Gastroesophageal sphincter (tissue), 3 donors: ENCODE data around the gene ADARB1.

Source experiments
- CTCF ChIP-seq, 4 experiments: fragments of 200-600 bp in 2 of 4; fragments of 450-650 bp in 2 of 4; sonication (generic) in 1 of 4; IDR thresholded peaks; one replicate each; pipeline ENCODE4 v1.5.1; 2017 to 2019; ENCODE audit warnings: antibody characterized with exemption in 4 of 4, mild to moderate bottlenecking in 2 of 4, moderate library complexity in 2 of 4
- POLR2A ChIP-seq, 2 donors: fragments of 450-650 bp; IDR thresholded peaks; one replicate each; pipeline ENCODE4 v1.6.1; 2017; ENCODE audit warnings: antibody characterized with exemption in 2 of 2, mild to moderate bottlenecking in 2 of 2, moderate library complexity in 1 of 2

GRCh38 chr21:45050797-45051489 lies 23.4 kb upstream of the ADARB1 start:
- TF ChIP-seq CTCF (IDR thresholded peaks at IDR 0.05) (no peak), POLR2A (IDR thresholded peaks at IDR 0.05) (no peak)
